ENCODE data around the gene SLC22A5.
"Not testable (repeated sequence)": the region's sequence is repeated elsewhere in the genome, so short reads cannot be mapped to it uniquely, and the experiment has no call there.

The SLC22A5 gene

GRCh38 chr5:132391870-132392269, 22.4 kb downstream of the SLC22A5 start:
- no peak overlapping the region for H3K4me3 ChIP-seq (ENCODE audit: low read length)
- TF ChIP-seq CTCF (conservative IDR thresholded peaks at IDR 0.05; ENCODE audit: low read length) = no peak
- DNase-seq (ENCODE audit: low read depth) = no peak

GRCh38 chr5:132392411-132392810, 22.9 kb downstream of the SLC22A5 start:
- H3K4me3 ChIP-seq (ENCODE audit: low read length) = no peak overlapping the region
- no peak for DNase-seq (ENCODE audit: low read depth)
- TF ChIP-seq CTCF (conservative IDR thresholded peaks at IDR 0.05; ENCODE audit: low read length) = no peak

- H3K4me3 ChIP-seq (ENCODE audit: low read length) = no peak overlapping the region
- no peak for TF ChIP-seq CTCF (conservative IDR thresholded peaks at IDR 0.05; ENCODE audit: low read length)
- no peak for DNase-seq (ENCODE audit: low read depth)
Observed at GRCh38 chr5:132392978-132393825, 23.7 kb downstream of the SLC22A5 start.

- no peak for DNase-seq (ENCODE audit: low read depth)
- no peak for TF ChIP-seq CTCF (conservative IDR thresholded peaks at IDR 0.05; ENCODE audit: low read length)
- H3K4me3 ChIP-seq (ENCODE audit: low read length) = no peak overlapping the region
Observed at GRCh38 chr5:132394667-132395259, 25.3 kb downstream of the SLC22A5 start.

- no peak for DNase-seq (ENCODE audit: low read depth)
- TF ChIP-seq CTCF (conservative IDR thresholded peaks at IDR 0.05; ENCODE audit: low read length) = no peak
- no peak overlapping the region for H3K4me3 ChIP-seq (ENCODE audit: low read length)
Observed at GRCh38 chr5:132396589-132397031, 27.1 kb downstream of the SLC22A5 start.

- no peak for DNase-seq (ENCODE audit: low read depth)
- TF ChIP-seq CTCF (conservative IDR thresholded peaks at IDR 0.05; ENCODE audit: low read length) = no peak
- H3K4me3 ChIP-seq (ENCODE audit: low read length) = no peak overlapping the region
Observed at GRCh38 chr5:132397224-132397623, 27.7 kb downstream of the SLC22A5 start.

GRCh38 chr5:132397936-132398675, 28.6 kb downstream of the SLC22A5 start:
- not testable (repeated sequence) for H3K4me3 ChIP-seq (ENCODE audit: low read length); DNase-seq (ENCODE audit: low read depth)

- H3K4me3 ChIP-seq (ENCODE audit: low read length); DNase-seq (ENCODE audit: low read depth): not testable (repeated sequence)
Observed at GRCh38 chr5:132404041-132404440, 34.5 kb downstream of the SLC22A5 start.

Measured in AG10803 (cell line).